LNCAP (cell line): ENCODE measurements around the gene ITSN1.

Source experiments
- CTCF ChIP-seq: fragments of 450-650 bp; IDR thresholded peaks from 2 replicates; pipeline ENCODE4 v1.5.1; 2017; ENCODE audit warnings: mild to moderate bottlenecking

Gene ITSN1

GRCh38 chr21:33783187-33783979, 141.1 kb downstream of the ITSN1 start:
- TF ChIP-seq CTCF: no peak

GRCh38 chr21:33787431-33787830, 145.1 kb downstream of the ITSN1 start:
- TF ChIP-seq CTCF: no peak

- no peak for TF ChIP-seq CTCF
These were observed 147.4 kb downstream of the ITSN1 start for GRCh38 chr21:33789697-33790096.

GRCh38 chr21:33791073-33791472, 148.8 kb downstream of the ITSN1 start:
- no peak for TF ChIP-seq CTCF

GRCh38 chr21:33794596-33794995, 152.3 kb downstream of the ITSN1 start:
- no peak for TF ChIP-seq CTCF

- no peak for TF ChIP-seq CTCF
These were observed 155.3 kb downstream of the ITSN1 start for GRCh38 chr21:33797565-33797964.

- no peak for TF ChIP-seq CTCF
These were observed 157.2 kb downstream of the ITSN1 start for GRCh38 chr21:33799378-33800090.
